Endothelial cell of umbilical vein (primary cell): Measurements from ENCODE around the gene DUSP8. TPM values are rescaled to one million over a fixed set of nuclear protein-coding genes. Genes with fewer than 3 reads are reported as not detected.

Experiments
- BruUV-seq: library from RNA; stranded (reverse); fragments of 400-500 nt; replicated peaks from 2 replicates; lab custom pipeline; 2021; lab: Mats Ljungman, UMichigan
- CTCF ChIA-PET: fragments of 300-600, 350-600 bp; sonication (Branson Sonifier 250); formaldehyde crosslinking; loops from one replicate; lab custom pipeline; 2021; ENCODE audit warnings: antibody characterized with exemption, inconsistent platforms; lab: Charles Lee
- POLR2A ChIA-PET: fragments of 300-600, 350-600 bp; sonication (Branson Sonifier 250); formaldehyde crosslinking; loops from one replicate; lab custom pipeline; 2021; ENCODE audit warnings: antibody characterized with exemption, inconsistent platforms; lab: Charles Lee
- DNase-seq: peaks from one replicate; pipeline ENCODE4 v3.0.0-alpha.2; 2011; ENCODE audit warnings: low read depth, low spot score
- FAIRE-seq: peaks from 2 replicates; lab custom pipeline; 2011; peaks lifted over from hg19 to GRCh38; lab: Jason Lieb, UNC
- H2AFZ ChIP-seq: 2 replicates; pipeline ENCODE4 v1.6.0; 2012; ENCODE audit warnings: low read depth, low read length, control low read depth, inconsistent platforms
- H3K27ac ChIP-seq: 2 replicates; pipeline ENCODE4 v1.5.1; 2011; ENCODE audit warnings: low read depth, mild to moderate bottlenecking, control low read depth, low read length, moderate library complexity; ENCODE audit not compliant: insufficient read depth
- H3K27me3 ChIP-seq, 2 experiments: 2 replicates each; pipeline versions ENCODE4 v1.6.0 to v1.6.1; 2011; ENCODE audit warnings: low read length in 2 of 2, mixed read lengths in 1 of 2; ENCODE audit not compliant: control insufficient read depth in 2 of 2, insufficient read depth in 2 of 2
- H3K36me3 ChIP-seq, 2 experiments: 2 replicates in 1 of 2; 3 replicates in 1 of 2; pipeline ENCODE4 v1.5.1; 2011; ENCODE audit warnings: low read length in 2 of 2, mild to moderate bottlenecking in 1 of 2, moderate library complexity in 1 of 2; ENCODE audit not compliant: control insufficient read depth in 2 of 2, insufficient read depth in 2 of 2; ENCODE audit errors: extremely low read depth in 1 of 2
- H3K4me1 ChIP-seq: 3 replicates; pipeline ENCODE4 v1.5.1; 2011; ENCODE audit warnings: mild to moderate bottlenecking, low read length; ENCODE audit not compliant: control insufficient read depth, insufficient read depth; ENCODE audit errors: extremely low read depth
- H3K4me2 ChIP-seq: 2 replicates; pipeline ENCODE4 v1.6.1; 2011; ENCODE audit warnings: low read length, control low read depth, mixed read lengths; ENCODE audit not compliant: insufficient read depth
- H3K4me3 ChIP-seq, 3 experiments: fragments of 200-600 bp in 1 of 3; sonication (generic), shearing (Covaris generic) in 1 of 3; replicated peaks in 1 of 3; 2 replicates each; pipeline ENCODE4 v1.5.1; 2011 to 2016; ENCODE audit warnings: control low read depth in 3 of 3, low read length in 3 of 3, mild to moderate bottlenecking in 2 of 3, inconsistent platforms in 1 of 3, low read depth in 1 of 3, moderate library complexity in 1 of 3; ENCODE audit not compliant: insufficient read depth in 1 of 3
- H3K79me2 ChIP-seq: 2 replicates; pipeline ENCODE4 v1.6.0; 2012; ENCODE audit warnings: low read length, inconsistent platforms; ENCODE audit not compliant: control insufficient read depth, insufficient read depth
- H3K9ac ChIP-seq: replicated peaks from 2 replicates; pipeline ENCODE3; 2011; ENCODE audit warnings: low read length, control low read depth; ENCODE audit not compliant: insufficient read depth; ENCODE audit errors: extremely low read depth
- H3K9me1 ChIP-seq: replicated peaks from 3 replicates; pipeline ENCODE4 v1.6.0; 2011; ENCODE audit warnings: mild to moderate bottlenecking, low read length; ENCODE audit not compliant: control insufficient read depth, insufficient read depth; ENCODE audit errors: extremely low read depth
- H3K9me3 ChIP-seq: replicated peaks from 2 replicates; pipeline ENCODE4 v1.5.1; 2012; ENCODE audit warnings: low read length, inconsistent platforms; ENCODE audit not compliant: control insufficient read depth, insufficient read depth
- H4K20me1 ChIP-seq: replicated peaks from 2 replicates; pipeline ENCODE3; 2011; ENCODE audit warnings: mild to moderate bottlenecking, low read length; ENCODE audit not compliant: control insufficient read depth, insufficient read depth; ENCODE audit errors: extremely low read depth
- EZH2 ChIP-seq: IDR thresholded peaks from 2 replicates; pipeline ENCODE4 v1.6.1; 2012; ENCODE audit warnings: borderline replicate concordance, low read depth, mild to moderate bottlenecking, moderate library complexity, low read length, inconsistent platforms; ENCODE audit not compliant: severe bottlenecking
- FOS ChIP-seq: IDR thresholded peaks from 2 replicates; pipeline ENCODE4 v1.6.1; 2011; ENCODE audit warnings: mild to moderate bottlenecking, low read length, moderate library complexity, borderline replicate concordance; ENCODE audit not compliant: insufficient read depth
- GATA2 ChIP-seq: IDR thresholded peaks from 2 replicates; pipeline ENCODE4 v1.7.0; 2011; ENCODE audit warnings: low read depth, mild to moderate bottlenecking, moderate library complexity, mixed read lengths, low read length; ENCODE audit not compliant: insufficient read length, insufficient read depth
- JUN ChIP-seq: IDR thresholded peaks from 2 replicates; pipeline ENCODE4 v1.6.1; 2011; ENCODE audit warnings: borderline replicate concordance, low read depth; ENCODE audit not compliant: insufficient read length, insufficient read depth
- MYC ChIP-seq: IDR thresholded peaks from one replicate; pipeline ENCODE4 v1.6.1; 2011; ENCODE audit warnings: mild to moderate bottlenecking, low read depth, low read length
- POLR2A ChIP-seq: IDR thresholded peaks from 2 replicates; pipeline ENCODE4 v1.6.1; 2012; ENCODE audit warnings: low read depth, mild to moderate bottlenecking, control low read depth, low read length
- POLR2AphosphoS5 ChIP-seq: IDR thresholded peaks from 2 replicates; pipeline ENCODE4 v1.6.1; 2012; ENCODE audit warnings: low read depth, mild to moderate bottlenecking, control low read depth, low read length, moderate library complexity; ENCODE audit not compliant: insufficient read depth
- dilution Hi-C: fragments of 300-500 bp; cut with MboI; formaldehyde crosslinking; loops from one replicate; pipeline ENCODE4 v1.15.0; 2019; ENCODE audit warnings: low sequenced_read_pairs; ENCODE audit not compliant: extremely low pct_ligation_motif_present
- intact Hi-C: fragments of 100-400 bp; cut with micrococcal nuclease; formaldehyde crosslinking; loops from one replicate; pipeline ENCODE4 v1.10.0; 2022
- polyA plus RNA-seq, 4 experiments: library from polyadenylated mRNA; depleted of rRNA in 3 of 4; stranded (reverse) in 3 of 4; unstranded in 1 of 4; fragments of >200 nt; gene quantifications; 2 replicates each; pipeline versions ENCODE4 v1.2.1 to v1.2.3, GENCODE V29; 2011 to 2012; ENCODE audit warnings: missing spikeins in 1 of 4
- total RNA-seq: library from RNA; stranded (reverse); gene quantifications from 2 replicates; pipeline ENCODE4 v1.2.3, GENCODE V29; 2021
- TF ChIP-seq, protein P1 (sequence below): IDR thresholded peaks from 2 replicates; pipeline ENCODE4 v1.6.1; 2011; ENCODE audit not compliant: insufficient read depth, insufficient read length
- TF ChIP-seq, protein P2 (sequence below), 2 donors: IDR thresholded peaks; 1 replicate in 1 of 2; 2 replicates in 1 of 2; pipeline ENCODE4 v1.5.1; 2011; ENCODE audit warnings: low read length in 2 of 2, mild to moderate bottlenecking in 2 of 2, moderate library complexity in 2 of 2, control low read depth in 1 of 2, inconsistent platforms in 1 of 2, low read depth in 1 of 2; ENCODE audit not compliant: insufficient read depth in 1 of 2; ENCODE audit errors: extremely low read depth in 1 of 2

Gene DUSP8
- total and polyA plus RNA-seq, 2 donors (not counting 3 experiments of a cell fraction or from before 2014, with no cell fraction given), result 4.6 to 5.9 TPM

DNA sequence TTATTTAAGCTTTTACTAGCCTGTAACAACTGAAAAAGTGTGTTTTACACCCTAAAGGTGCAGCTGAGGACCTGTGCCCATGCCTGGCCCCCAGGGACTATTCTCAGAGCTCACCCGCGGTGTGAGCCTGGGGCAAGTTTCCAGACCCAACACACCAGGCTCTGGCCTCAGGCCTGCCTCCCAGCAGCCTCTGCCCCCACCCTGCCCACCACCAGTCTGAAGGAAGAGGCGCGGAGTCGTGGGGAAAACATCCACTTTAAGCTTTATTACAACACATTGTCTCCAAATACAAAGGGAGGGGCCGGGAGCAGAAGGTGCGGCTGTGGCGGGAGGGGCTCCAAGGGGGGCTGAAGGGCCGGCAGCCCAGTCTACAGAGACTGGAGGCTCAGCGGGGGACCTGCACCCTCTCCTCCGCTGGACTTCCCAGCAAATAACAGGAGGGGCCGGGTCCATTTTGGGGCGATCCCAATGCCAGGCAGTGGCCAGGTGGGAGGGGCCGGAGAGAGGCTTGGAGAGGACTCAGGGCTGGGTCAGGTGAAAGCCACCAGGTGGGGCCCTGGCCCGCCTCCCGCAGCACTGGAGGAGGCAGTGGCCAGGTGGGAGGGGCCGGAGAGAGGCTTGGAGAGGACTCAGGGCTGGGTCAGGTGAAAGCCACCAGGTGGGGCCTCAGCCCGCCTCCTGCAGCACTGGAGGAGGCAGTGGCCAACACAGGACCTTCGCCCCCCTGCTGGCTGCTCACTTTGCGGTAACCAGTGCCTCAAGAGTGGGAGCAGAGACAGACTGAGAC, 18.1 kb downstream of the DUSP8 start:
- ChIA-PET CTCF (interaction anchor here (0.6 to 2.4 kb wide), 5 partner anchors 7 to 99 kb away, joined by 3 to 11 read pairs (median 4); no protein-coding TSS in a partner anchor), POLR2A (no interaction called here)
- Histone ChIP-seq H3K27me3 (no peaks in the 10 kb centered on the region), H3K4me3 (no peak overlapping the region), H3K27ac (no peak overlapping the region), H3K9ac (no peak overlapping the region), H3K36me3 (peaks cover 0 to 3% of the 10 kb centered on the region in 2 experiments), H3K4me1 (no peaks in the 10 kb centered on the region), H2AFZ (no peak overlapping the region), H3K79me2 (no peaks in the 10 kb centered on the region), H3K9me1 (no peaks in the 10 kb centered on the region), H3K4me2 (no peak overlapping the region), H4K20me1 (no peaks in the 10 kb centered on the region), H3K9me3 (no peaks in the 10 kb centered on the region)
- FAIRE-seq, result no peak
- TF ChIP-seq, protein P1, sequence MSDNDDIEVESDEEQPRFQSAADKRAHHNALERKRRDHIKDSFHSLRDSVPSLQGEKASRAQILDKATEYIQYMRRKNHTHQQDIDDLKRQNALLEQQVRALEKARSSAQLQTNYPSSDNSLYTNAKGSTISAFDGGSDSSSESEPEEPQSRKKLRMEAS, result no peak
- TF ChIP-seq, protein P2, sequence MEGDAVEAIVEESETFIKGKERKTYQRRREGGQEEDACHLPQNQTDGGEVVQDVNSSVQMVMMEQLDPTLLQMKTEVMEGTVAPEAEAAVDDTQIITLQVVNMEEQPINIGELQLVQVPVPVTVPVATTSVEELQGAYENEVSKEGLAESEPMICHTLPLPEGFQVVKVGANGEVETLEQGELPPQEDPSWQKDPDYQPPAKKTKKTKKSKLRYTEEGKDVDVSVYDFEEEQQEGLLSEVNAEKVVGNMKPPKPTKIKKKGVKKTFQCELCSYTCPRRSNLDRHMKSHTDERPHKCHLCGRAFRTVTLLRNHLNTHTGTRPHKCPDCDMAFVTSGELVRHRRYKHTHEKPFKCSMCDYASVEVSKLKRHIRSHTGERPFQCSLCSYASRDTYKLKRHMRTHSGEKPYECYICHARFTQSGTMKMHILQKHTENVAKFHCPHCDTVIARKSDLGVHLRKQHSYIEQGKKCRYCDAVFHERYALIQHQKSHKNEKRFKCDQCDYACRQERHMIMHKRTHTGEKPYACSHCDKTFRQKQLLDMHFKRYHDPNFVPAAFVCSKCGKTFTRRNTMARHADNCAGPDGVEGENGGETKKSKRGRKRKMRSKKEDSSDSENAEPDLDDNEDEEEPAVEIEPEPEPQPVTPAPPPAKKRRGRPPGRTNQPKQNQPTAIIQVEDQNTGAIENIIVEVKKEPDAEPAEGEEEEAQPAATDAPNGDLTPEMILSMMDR (IDR thresholded peaks at IDR 0.05; ENCODE audit: extremely low read depth in 1 of 2, insufficient read depth in 1 of 2, low read depth in 1 of 2, low read length in 2 of 2), result no peak
- TF ChIP-seq POLR2A (no peak), FOS (no peak), POLR2AphosphoS5 (no peak), JUN (no peak), GATA2 (no peak), MYC (no peak), EZH2 (no peak)
- intact Hi-C loops (no loop called here), dilution Hi-C loops (no loop called here)
- TSS peak; percentile 12 for BruUV-seq
- DNase-seq, result no peak
